Fibroblast of mammary gland (primary cell): ENCODE data around the gene PCDHGA4.

ENCODE experiments used
- DNase-seq: peaks from one replicate; pipeline ENCODE4 v3.0.0-alpha.2; 2010; ENCODE audit warnings: low read depth
- H3K4me3 ChIP-seq: 2 replicates; pipeline ENCODE4 v1.5.1; 2011; ENCODE audit warnings: low read depth, mild to moderate bottlenecking, low read length, moderate library complexity; ENCODE audit not compliant: control insufficient read depth
- TF ChIP-seq, protein P1 (sequence below): conservative IDR thresholded peaks from 2 replicates; pipeline ENCODE4 v1.5.1; 2011; ENCODE audit warnings: low read depth, low read length, inconsistent platforms; ENCODE audit not compliant: control insufficient read depth, insufficient read depth

The PCDHGA4 gene

DNA sequence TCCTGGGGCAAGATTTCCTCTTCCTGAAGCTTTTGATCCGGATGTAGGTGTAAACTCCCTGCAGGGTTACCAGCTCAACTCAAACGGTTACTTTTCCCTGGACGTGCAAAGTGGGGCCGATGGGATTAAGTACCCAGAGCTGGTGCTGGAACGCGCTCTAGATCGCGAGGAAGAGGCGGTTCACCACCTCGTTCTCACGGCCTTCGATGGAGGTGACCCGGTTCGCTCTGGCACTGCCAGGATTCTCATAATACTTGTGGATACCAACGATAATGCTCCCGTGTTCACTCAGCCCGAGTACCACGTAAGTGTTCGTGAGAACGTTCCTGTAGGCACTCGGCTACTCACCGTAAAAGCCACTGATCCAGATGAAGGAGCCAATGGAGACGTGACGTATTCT is 820 bp downstream of the PCDHGA4 start:
- no peak overlapping the region for H3K4me3 ChIP-seq
- TF ChIP-seq, protein P1, sequence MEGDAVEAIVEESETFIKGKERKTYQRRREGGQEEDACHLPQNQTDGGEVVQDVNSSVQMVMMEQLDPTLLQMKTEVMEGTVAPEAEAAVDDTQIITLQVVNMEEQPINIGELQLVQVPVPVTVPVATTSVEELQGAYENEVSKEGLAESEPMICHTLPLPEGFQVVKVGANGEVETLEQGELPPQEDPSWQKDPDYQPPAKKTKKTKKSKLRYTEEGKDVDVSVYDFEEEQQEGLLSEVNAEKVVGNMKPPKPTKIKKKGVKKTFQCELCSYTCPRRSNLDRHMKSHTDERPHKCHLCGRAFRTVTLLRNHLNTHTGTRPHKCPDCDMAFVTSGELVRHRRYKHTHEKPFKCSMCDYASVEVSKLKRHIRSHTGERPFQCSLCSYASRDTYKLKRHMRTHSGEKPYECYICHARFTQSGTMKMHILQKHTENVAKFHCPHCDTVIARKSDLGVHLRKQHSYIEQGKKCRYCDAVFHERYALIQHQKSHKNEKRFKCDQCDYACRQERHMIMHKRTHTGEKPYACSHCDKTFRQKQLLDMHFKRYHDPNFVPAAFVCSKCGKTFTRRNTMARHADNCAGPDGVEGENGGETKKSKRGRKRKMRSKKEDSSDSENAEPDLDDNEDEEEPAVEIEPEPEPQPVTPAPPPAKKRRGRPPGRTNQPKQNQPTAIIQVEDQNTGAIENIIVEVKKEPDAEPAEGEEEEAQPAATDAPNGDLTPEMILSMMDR = no peak
- no peak for DNase-seq

DNA sequence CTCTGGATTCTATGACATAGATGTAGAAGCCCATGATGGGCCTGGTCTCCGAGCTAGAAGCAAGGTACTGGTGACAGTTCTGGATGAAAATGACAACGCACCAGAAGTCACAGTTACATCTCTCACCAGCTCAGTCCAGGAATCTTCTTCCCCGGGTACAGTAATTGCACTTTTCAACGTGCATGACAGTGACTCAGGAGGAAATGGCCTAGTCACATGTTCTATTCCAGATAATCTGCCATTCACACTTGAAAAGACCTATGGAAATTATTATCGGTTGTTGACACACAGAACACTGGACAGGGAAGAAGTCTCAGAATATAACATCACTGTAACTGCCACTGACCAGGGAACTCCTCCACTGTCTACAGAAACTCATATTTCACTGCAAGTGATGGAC is 1.3 kb downstream of the PCDHGA4 start:
- no peak overlapping the region for H3K4me3 ChIP-seq
- TF ChIP-seq, protein P1 = no peak
- DNase-seq = no peak

DNA sequence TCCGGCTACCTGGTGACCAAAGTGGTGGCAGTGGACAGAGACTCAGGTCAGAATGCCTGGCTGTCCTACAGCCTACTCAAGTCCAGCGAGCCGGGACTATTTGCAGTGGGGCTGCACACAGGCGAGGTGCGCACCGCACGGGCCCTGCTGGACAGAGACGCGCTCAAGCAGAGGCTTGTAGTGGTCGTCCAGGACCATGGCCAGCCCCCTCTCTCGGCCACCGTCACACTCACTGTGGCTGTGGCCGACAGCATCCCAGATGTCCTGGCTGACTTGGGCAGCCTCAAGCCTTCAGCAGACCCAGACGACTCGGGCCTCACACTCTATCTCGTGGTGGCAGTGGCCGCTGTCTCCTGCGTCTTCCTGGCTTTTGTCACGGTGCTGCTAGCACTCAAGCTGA is 2.1 kb downstream of the PCDHGA4 start:
- H3K4me3 ChIP-seq = no peak overlapping the region
- DNase-seq = no peak
- TF ChIP-seq, protein P1 = no peak

DNA sequence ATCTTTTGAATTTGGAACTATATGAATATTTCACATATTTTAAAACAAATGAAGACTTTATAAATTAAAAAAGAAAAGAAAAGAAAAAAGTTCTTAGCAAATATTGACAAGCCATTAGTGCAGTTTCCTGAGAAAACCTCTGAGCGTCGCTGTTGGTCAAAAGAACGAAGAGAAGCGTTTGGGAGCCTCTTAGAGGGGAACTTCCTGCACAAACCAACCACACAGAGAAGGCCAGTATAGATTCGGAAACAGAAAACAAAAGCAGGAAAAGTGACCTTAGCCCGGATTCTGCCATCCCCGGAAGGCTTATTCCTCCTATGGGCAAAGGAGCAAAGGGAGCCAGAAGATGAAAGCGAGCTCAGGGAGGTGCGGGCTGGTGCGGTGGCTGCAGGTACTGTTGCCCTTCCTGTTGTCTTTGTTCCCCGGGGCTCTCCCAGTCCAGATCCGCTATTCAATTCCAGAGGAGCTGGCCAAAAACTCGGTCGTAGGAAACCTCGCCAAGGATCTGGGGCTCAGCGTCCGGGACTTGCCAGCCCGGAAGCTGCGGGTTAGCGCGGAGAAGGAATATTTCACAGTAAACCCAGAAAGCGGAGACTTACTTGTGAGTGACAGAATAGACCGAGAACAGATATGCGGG is 5.1 kb downstream of the PCDHGA4 start, which contains the start of gene PCDHGB2:
Gene PCDHGB2, plus strand, starts transcription at position 205 of the 637 bp plus-strand sequence. Its CDS starts 142 bp downstream, at position 347.
- DNase-seq = peak; percentile 63
- TF ChIP-seq, protein P1 = peak; percentile 52
- H3K4me3 ChIP-seq = peak within 1 kb of the TSS; percentile 31

DNA sequence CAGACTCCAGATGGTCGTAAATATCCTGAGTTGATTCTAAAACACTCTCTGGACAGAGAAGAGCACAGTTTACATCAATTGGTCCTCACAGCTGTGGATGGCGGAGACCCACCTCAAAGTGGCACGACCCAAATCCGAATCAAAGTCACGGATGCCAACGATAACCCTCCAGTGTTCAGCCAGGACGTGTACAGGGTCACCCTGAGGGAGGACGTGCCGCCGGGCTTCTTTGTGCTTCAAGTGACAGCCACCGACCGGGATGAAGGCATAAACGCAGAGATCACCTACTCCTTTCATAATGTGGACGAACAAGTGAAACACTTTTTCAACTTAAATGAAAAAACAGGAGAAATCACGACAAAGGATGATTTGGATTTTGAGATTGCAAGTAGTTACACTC is 5.9 kb downstream of the PCDHGA4 start:
- H3K4me3 ChIP-seq = no peak overlapping the region
- TF ChIP-seq, protein P1 = no peak
- DNase-seq = no peak

DNA sequence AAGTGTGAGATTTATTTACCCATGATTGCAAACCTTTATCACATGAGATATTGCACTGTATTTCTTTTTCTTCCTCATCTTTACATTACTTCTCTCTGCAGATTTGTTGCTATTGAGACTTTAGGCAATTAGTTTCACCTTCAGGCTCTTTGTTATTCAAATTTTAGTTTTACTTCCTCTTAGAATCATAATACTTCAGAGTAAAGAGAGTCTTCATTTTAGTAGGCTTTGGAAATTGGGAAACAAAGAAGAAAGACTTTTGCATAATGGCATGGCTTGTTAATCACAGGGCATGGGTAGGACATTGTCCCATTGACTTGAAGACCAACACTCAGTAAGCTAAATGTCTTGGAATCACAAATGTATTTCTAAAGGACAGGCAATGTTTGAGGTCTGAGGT is 7.9 kb downstream of the PCDHGA4 start:
- DNase-seq = no peak
- no peak overlapping the region for H3K4me3 ChIP-seq
- TF ChIP-seq, protein P1 = no peak
